ENCODE data around the gene PLAAT3.
"Not testable (repeated sequence)": the region's sequence is repeated elsewhere in the genome, so short reads cannot be mapped to it uniquely, and the experiment has no call there.

The PLAAT3 gene

GRCh38 chr11:63619967-63620366 is 5.7 kb upstream of the PLAAT3 start:
- TF ChIP-seq, protein P1, sequence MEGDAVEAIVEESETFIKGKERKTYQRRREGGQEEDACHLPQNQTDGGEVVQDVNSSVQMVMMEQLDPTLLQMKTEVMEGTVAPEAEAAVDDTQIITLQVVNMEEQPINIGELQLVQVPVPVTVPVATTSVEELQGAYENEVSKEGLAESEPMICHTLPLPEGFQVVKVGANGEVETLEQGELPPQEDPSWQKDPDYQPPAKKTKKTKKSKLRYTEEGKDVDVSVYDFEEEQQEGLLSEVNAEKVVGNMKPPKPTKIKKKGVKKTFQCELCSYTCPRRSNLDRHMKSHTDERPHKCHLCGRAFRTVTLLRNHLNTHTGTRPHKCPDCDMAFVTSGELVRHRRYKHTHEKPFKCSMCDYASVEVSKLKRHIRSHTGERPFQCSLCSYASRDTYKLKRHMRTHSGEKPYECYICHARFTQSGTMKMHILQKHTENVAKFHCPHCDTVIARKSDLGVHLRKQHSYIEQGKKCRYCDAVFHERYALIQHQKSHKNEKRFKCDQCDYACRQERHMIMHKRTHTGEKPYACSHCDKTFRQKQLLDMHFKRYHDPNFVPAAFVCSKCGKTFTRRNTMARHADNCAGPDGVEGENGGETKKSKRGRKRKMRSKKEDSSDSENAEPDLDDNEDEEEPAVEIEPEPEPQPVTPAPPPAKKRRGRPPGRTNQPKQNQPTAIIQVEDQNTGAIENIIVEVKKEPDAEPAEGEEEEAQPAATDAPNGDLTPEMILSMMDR (IDR thresholded peaks at IDR 0.05; ENCODE audit: borderline replicate concordance, control extremely low read depth, extremely low read depth, insufficient read depth, missing control alignments), result no peak
- DNase-seq (ENCODE audit: low spot score), result no peak
- in situ Hi-C loops (cut with MboI; ENCODE audit: low sequenced_read_pairs, unreplicated experiment), result no loop called here

GRCh38 chr11:63617686-63618085 is 3.5 kb upstream of the PLAAT3 start:
- in situ Hi-C loops (cut with MboI; ENCODE audit: low sequenced_read_pairs, unreplicated experiment), result not testable (repeated sequence)

GRCh38 chr11:63616953-63617352 is 2.7 kb upstream of the PLAAT3 start:
- DNase-seq (ENCODE audit: low spot score), result no peak
- TF ChIP-seq, protein P1 (IDR thresholded peaks at IDR 0.05; ENCODE audit: borderline replicate concordance, control extremely low read depth, extremely low read depth, insufficient read depth, missing control alignments), result no peak
- in situ Hi-C loops (cut with MboI; ENCODE audit: low sequenced_read_pairs, unreplicated experiment), result no loop called here

More at GRCh38 chr11:63617686-63618085, 3.5 kb upstream of the PLAAT3 start:
- DNase-seq (ENCODE audit: low spot score), result not testable (repeated sequence)

DNA sequence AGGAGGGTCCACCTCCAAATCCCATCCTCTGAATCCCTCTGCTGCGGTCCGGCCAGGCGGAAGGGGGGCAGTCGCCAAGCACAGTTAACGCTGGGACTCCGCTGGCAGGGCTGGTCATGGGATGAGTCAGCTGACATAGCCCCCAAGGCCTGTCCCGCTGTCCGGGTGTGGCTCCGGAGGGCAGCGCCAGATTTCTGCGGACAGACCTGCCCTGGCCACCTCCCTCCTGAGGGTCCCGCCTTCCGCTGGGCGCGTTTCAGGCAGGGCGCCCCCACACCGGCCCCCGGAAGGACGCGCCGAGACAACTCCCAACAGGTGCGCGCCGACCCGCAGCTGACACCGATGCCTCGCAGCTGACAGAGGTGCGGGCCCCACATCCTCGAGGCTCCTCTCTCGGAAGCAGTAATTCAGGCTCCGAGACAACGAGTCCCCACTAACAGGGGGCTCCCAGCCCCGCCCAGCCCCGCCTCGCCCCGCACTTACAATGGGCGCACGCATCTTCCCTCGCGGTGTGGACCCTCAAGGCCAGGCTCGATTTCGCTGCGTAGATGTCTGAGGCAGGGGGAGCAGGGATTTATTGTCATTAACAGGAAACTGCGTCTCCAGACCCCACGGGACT is 607 bp downstream of the PLAAT3 start:
- peak; percentile 66 for DNase-seq (ENCODE audit: low spot score)
- in situ Hi-C loops (cut with MboI; ENCODE audit: low sequenced_read_pairs, unreplicated experiment), result no loop called here
- TF ChIP-seq, protein P1 (IDR thresholded peaks at IDR 0.05; ENCODE audit: borderline replicate concordance, control extremely low read depth, extremely low read depth, insufficient read depth, missing control alignments), result no peak

- TF ChIP-seq, protein P1 (IDR thresholded peaks at IDR 0.05; ENCODE audit: borderline replicate concordance, control extremely low read depth, extremely low read depth, insufficient read depth, missing control alignments), result no peak
- in situ Hi-C loops (cut with MboI; ENCODE audit: low sequenced_read_pairs, unreplicated experiment), result no loop called here
- DNase-seq (ENCODE audit: low spot score), result no peak
These were observed 2.1 kb downstream of the PLAAT3 start for GRCh38 chr11:63612181-63612580.

GRCh38 chr11:63611395-63611747 is 2.9 kb downstream of the PLAAT3 start:
- no peak for DNase-seq (ENCODE audit: low spot score)
- in situ Hi-C loops (cut with MboI; ENCODE audit: low sequenced_read_pairs, unreplicated experiment), result no loop called here
- TF ChIP-seq, protein P1 (IDR thresholded peaks at IDR 0.05; ENCODE audit: borderline replicate concordance, control extremely low read depth, extremely low read depth, insufficient read depth, missing control alignments), result no peak

GRCh38 chr11:63610604-63611394 is 3.4 kb downstream of the PLAAT3 start:
- DNase-seq (ENCODE audit: low spot score), result no peak
- TF ChIP-seq, protein P1 (IDR thresholded peaks at IDR 0.05; ENCODE audit: borderline replicate concordance, control extremely low read depth, extremely low read depth, insufficient read depth, missing control alignments), result no peak
- in situ Hi-C loops (cut with MboI; ENCODE audit: low sequenced_read_pairs, unreplicated experiment), result no loop called here
